ENCODE measurements around the gene ATMIN.

ATMIN gene

DNA sequence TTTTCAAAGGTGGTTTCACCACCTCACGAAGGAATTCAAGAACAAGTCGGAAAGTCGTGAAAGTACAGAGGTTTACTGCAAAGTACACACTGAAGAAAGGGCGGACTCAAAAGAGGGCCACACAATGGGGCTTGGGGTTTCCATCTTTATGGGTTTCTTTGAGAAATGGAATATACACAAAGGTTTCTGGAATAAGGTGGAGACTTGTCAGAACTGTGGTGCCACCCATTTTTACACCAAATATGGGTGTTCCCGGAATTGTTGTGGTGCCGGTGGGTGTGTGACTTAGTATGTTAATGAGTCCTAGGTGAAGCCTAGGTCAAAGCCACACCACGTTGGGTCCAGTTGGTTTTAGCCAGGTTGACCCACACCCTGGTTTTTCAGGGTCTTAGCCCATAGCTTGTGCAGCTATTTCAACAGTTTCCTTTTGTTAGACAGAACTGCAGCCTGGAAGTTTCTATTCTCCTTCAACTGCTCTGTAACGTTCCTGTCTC, 61.1 kb downstream of the ATMIN start:
- Mint-ChIP-seq H3K4me1 (peaks cover 16% of the 10 kb centered on the region), H3K4me3 (peak overlapping the region; percentile 73), H3K9me3 (no peaks in the 10 kb centered on the region), H3K36me3 (no peaks in the 10 kb centered on the region), H3K27ac (peak overlapping the region; percentile 1), H3K27me3 (peaks cover 5% of the 10 kb centered on the region)
- CTCF ChIA-PET = no interaction called here
- DNase-seq = no peak
